ENCODE data around the gene VSTM2B.
"Not testable (repeated sequence)": the region's sequence is repeated elsewhere in the genome, so short reads cannot be mapped to it uniquely, and the experiment has no call there.

VSTM2B gene

DNA sequence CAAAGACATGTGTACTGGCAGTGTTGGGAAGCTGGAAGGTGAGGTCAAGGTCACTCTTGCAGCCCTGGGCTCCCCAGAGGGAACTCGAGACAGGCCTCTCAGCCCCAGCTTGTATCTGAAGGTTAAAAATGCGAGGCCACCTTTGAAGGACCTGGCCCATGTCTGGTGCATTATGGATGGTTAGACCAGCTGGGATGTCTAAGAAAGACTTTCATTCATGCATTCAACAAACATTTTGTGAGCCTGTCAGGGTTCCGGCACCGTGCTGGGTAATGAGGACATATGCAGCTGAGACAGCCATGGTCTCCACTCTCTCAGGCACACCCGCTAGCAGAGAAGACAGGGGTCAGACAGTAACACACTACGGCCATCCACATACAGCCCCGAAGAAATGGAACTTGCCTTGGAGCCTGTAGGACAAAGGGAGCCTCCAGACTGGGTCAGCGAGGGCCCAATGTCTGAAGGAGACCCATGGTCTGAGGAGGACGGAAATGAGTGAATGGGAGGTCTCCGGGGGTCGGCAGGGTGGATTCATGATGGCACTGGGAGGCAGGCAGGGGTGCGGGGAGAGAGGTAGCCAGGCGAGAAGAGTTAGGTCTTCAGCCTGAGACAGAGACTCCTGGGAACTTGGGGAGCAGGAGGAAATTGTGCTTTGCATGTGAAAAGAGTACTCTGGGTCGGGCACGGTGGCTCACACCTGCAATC lies 19.0 kb downstream of the VSTM2B start:
- in situ Hi-C loops (cut with HindIII; ENCODE audit: low sequenced_read_pairs), result no loop called here

DNA sequence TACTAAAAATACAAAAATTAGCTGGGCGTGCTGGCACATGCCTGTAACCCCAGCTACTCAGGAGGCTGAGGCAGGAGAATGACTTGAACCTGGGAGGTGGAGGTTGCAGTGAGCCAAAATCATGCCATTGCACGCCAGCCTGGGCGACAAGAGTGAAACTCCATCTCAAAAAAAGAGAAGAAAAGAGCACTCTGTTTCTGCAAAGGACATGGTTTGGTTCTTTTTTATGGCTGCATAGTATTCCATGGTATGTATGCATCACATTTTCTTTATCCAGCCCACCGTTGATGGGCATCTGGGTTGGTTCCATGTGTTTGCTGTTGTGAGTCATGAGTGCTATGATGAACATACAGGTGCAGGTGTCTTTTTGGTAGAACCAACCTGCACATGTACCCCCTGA lies 19.7 kb downstream of the VSTM2B start:
- in situ Hi-C loops (cut with HindIII; ENCODE audit: low sequenced_read_pairs), result not testable (repeated sequence)

DNA sequence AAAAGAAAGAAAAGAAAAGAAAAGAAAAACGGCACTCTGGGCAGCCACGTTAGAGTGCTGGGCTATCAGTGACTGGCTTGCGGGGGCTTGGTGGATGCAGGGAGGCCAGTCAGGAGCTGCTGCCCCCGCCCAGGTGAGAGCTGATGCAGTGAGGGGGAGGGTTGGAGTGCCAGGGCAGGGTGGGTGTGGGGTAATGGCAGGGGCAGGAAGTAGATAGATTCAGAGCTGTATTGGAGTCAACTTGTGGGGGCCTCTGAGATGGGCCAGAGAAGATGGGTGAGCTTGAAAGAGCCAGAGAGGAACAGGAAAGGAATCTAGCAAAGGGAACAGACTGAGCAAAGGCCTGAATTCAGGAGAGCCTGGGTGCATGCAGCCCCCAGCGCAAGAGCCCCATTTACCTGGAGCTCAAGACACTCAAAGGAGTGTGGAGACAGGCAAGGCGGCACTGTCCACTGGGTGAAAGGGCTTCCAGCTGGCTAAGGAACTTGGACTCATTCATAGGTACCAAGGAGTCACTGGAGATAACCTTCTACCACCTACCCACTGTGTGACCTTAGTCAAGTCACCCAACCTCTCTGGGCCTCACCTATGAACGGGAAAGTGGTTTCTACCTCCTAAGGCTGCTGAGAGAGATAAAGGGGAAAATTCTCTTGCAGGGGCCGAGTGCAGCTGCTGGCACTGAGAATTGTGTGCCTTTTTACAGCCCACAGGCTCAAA lies 20.2 kb downstream of the VSTM2B start:
- in situ Hi-C loops (cut with HindIII; ENCODE audit: low sequenced_read_pairs), result no loop called here

- in situ Hi-C loops (cut with HindIII; ENCODE audit: low sequenced_read_pairs), result no loop called here
These were observed 20.9 kb downstream of the VSTM2B start for GRCh38 chr19:29546583-29547190.

GRCh38 chr19:29547361-29547960 lies 21.7 kb downstream of the VSTM2B start:
- in situ Hi-C loops (cut with HindIII; ENCODE audit: low sequenced_read_pairs), result no loop called here

DNA sequence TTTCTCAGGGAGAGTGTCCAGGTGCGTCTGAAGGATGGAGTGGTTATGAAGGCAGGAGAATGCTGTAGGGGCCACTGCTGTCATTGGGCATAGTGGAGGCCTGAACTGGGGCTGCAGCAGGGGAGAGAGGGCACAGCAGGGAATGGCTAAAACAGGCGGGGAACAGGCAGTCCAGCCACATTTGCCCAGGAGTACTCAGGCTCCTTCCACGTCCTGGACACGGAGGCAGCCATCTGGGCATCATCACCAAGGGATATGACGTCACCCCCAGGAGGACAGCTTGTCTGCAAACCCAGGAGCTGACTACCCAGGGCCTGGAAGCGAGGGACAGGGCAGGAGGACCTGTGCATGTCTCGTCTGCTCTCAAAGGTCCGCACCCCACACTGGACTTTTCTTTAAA lies 22.2 kb downstream of the VSTM2B start:
- in situ Hi-C loops (cut with HindIII; ENCODE audit: low sequenced_read_pairs), result no loop called here

DNA sequence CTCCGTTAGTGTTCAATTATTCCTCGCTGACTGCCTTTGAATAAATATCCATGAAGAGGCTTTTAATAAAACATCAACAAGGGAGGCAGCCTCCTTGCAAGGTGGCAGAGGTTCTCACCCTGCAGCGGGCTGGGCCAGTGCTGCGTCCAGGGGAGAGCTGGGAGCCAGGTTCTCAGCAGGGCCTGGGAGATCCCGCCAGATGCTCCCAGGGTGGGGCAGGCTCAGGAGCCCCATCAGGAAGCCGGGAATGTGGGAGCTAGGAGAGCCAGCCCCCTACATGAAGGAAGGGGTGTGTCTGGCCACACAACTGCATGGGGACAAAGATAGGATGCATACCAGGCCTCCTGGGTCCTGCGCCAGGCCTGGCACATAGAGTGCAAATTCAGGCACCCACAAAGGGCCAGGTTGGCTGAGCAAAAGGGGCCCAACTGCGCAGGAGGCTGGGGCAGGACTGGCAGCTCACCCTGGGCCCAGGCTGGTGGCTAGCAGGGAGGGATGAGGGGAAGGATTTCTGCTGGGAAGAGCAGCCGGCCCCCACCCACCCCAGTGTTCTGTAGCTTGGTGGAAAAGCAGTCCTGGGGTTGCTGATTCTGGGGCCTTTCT lies 22.8 kb downstream of the VSTM2B start:
- in situ Hi-C loops (cut with HindIII; ENCODE audit: low sequenced_read_pairs), result no loop called here

GRCh38 chr19:29549105-29550070 lies 23.6 kb downstream of the VSTM2B start:
- in situ Hi-C loops (cut with HindIII; ENCODE audit: low sequenced_read_pairs), result no loop called here

GRCh38 chr19:29550896-29551295 lies 25.1 kb downstream of the VSTM2B start:
- in situ Hi-C loops (cut with HindIII; ENCODE audit: low sequenced_read_pairs), result no loop called here

GRCh38 chr19:29551774-29552173 lies 26.0 kb downstream of the VSTM2B start:
- in situ Hi-C loops (cut with HindIII; ENCODE audit: low sequenced_read_pairs), result no loop called here

GRCh38 chr19:29552454-29553280 lies 26.9 kb downstream of the VSTM2B start:
- in situ Hi-C loops (cut with HindIII; ENCODE audit: low sequenced_read_pairs), result no loop called here

GRCh38 chr19:29554149-29554548 lies 28.4 kb downstream of the VSTM2B start:
- in situ Hi-C loops (cut with HindIII; ENCODE audit: low sequenced_read_pairs), result no loop called here

GRCh38 chr19:29559110-29559509 lies 33.3 kb downstream of the VSTM2B start:
- in situ Hi-C loops (cut with HindIII; ENCODE audit: low sequenced_read_pairs), result not testable (repeated sequence)

- in situ Hi-C loops (cut with HindIII; ENCODE audit: low sequenced_read_pairs), result no loop called here
These were observed 33.9 kb downstream of the VSTM2B start for GRCh38 chr19:29559743-29560142.

DNA sequence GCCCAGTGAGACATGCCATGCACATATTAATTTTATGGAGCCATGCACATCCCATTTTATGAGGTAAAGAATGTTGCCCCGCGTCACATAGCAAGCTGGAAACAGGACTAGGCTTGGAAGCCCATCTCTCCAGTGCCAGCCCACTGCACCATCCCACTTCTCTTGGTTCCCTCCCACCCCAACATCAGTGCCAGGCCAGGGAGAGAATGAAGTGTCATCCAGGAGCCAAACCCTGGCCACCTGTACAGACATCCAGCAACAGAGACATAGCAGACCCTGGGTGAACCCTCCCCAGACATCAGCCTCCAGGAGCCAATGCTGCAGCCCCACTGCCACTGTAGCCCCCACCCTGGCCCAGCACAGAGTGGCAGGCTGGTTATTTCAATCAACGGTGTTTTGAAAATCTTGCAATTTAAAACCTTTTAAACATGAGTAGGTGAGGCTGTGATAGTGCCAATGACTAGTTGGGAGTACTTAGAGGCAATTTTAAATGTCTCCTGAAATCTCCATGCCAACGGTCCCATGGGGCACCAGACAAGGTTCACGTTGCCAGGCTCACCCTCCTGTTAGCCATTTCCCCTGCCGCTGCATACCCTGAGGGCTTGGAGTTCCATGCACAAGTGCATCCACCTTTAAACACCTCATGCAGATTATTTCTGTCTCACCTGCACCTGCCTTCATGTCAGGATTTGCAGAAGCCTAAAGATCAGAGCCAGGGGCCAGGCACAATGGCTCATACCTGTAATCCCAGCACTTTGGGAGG lies 34.7 kb downstream of the VSTM2B start:
- in situ Hi-C loops (cut with HindIII; ENCODE audit: low sequenced_read_pairs), result no loop called here

GRCh38 chr19:29561601-29562000 lies 35.8 kb downstream of the VSTM2B start:
- in situ Hi-C loops (cut with HindIII; ENCODE audit: low sequenced_read_pairs), result no loop called here

- in situ Hi-C loops (cut with HindIII; ENCODE audit: low sequenced_read_pairs), result no loop called here
These were observed 36.8 kb downstream of the VSTM2B start for GRCh38 chr19:29562299-29563297.

Data from endothelial cell of hepatic sinusoid (primary cell).